ENCODE results near the gene PTPRN2. TPM values are rescaled to one million over a fixed set of nuclear protein-coding genes. Genes with fewer than 3 reads are reported as not detected.
"Not testable (repeated sequence)": the region's sequence is repeated elsewhere in the genome, so short reads cannot be mapped to it uniquely, and the experiment has no call there.

PTPRN2 gene
- total RNA-seq, 1 donor from 2014 or later: 1.8 TPM

GRCh38 chr7:157564517-157565177 is 1023.0 kb downstream of the PTPRN2 start:
- POLR2A ChIA-PET: no interaction called here

DNA sequence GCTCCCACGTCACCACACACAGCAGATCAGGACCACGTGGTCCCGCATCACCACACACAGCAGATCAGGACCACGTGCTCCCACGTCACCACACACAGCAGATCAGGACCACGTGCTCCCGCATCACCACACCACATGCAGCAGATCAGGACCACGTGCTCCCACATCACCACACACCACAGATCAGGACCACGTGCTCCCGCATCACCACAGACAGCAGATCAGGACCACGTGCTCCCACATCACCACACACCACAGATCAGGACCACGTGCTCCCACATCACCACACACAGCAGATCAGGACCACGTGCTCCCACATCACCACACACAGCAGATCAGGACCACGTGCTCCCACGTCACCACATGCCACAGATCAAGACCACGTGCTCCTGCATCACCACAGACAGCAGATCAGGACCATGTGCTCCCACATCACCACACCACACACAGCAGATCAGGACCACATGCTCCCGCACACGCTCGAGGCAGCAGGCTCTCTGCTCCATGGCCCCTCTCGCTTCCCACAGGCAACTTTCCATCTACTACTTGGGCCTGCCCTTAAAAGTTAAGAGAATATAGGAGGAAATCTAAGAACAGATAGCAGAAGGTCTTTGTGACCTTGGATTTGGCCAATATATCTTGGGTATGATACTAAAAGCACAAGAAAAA is 1024.0 kb downstream of the PTPRN2 start:
- intact Hi-C loops (cut with micrococcal nuclease); H3K4me3 Mint-ChIP-seq; CTCF ChIA-PET; H3K27ac Mint-ChIP-seq; H3K9me3 Mint-ChIP-seq; H3K36me3 Mint-ChIP-seq (ENCODE audit: low read depth); POLR2A ChIA-PET; DNase-seq; H3K27me3 Mint-ChIP-seq; ATAC-seq (ENCODE audit: low read depth): not testable (repeated sequence)
- peaks cover 18% of the 10 kb centered on the region for H3K4me1 Mint-ChIP-seq

More at GRCh38 chr7:157564517-157565177, 1023.0 kb downstream of the PTPRN2 start:
- no peaks in the 10 kb centered on the region for H3K27me3 Mint-ChIP-seq
- no peak overlapping the region for H3K27ac Mint-ChIP-seq
- no peaks in the 10 kb centered on the region for H3K9me3 Mint-ChIP-seq
- CTCF ChIA-PET: no interaction called here
- H3K4me1 Mint-ChIP-seq: peaks cover 27% of the 10 kb centered on the region
- TF ChIP-seq CTCF (IDR thresholded peaks at IDR 0.05): no peak
- H3K36me3 Mint-ChIP-seq (ENCODE audit: low read depth): peaks cover 7% of the 10 kb centered on the region
- no peak for ATAC-seq (ENCODE audit: low read depth)
- DNase-seq: no peak
- intact Hi-C loops (cut with micrococcal nuclease): no loop called here
- no peak overlapping the region for H3K4me3 Mint-ChIP-seq

DNA sequence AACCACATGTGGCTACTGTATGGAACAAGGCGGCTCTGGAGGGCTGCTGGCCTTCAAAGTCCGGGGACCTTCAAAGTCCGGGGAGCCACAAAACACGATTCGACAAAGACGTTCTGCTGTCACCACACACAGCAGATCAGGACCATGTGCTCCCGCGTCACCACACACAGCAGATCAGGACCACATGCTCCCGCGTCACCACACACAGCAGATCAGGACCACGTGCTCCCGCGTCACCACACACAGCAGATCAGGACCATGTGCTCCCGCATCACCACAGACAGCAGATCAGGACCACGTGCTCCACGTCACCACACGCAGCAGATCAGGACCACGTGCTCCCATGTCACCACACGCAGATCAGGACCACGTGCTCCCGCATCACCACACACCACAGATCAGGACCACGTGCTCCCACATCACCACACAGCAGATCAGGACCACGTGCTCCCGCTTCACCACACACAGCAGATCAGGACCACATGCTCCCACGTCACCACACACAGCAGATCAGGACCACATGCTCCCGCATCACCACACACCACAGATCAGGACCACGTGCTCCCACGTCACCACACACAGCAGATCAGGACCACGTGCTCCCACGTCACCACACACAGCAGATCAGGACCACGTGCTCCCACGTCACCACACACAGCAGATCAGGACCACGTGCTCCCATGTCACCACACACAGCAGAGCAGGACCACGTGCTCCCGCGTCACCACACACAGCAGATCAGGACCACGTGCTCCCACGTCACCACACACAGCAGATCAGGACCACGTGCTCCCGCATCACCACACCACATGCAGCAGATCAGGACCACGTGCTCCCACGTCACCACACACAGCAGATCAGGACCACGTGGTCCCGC is 1024.9 kb downstream of the PTPRN2 start:
- H3K27me3 Mint-ChIP-seq; H3K27ac Mint-ChIP-seq; ATAC-seq (ENCODE audit: low read depth); CTCF ChIA-PET; DNase-seq; POLR2A ChIA-PET; H3K9me3 Mint-ChIP-seq; H3K4me1 Mint-ChIP-seq; H3K36me3 Mint-ChIP-seq (ENCODE audit: low read depth); intact Hi-C loops (cut with micrococcal nuclease); H3K4me3 Mint-ChIP-seq: not testable (repeated sequence)

DNA sequence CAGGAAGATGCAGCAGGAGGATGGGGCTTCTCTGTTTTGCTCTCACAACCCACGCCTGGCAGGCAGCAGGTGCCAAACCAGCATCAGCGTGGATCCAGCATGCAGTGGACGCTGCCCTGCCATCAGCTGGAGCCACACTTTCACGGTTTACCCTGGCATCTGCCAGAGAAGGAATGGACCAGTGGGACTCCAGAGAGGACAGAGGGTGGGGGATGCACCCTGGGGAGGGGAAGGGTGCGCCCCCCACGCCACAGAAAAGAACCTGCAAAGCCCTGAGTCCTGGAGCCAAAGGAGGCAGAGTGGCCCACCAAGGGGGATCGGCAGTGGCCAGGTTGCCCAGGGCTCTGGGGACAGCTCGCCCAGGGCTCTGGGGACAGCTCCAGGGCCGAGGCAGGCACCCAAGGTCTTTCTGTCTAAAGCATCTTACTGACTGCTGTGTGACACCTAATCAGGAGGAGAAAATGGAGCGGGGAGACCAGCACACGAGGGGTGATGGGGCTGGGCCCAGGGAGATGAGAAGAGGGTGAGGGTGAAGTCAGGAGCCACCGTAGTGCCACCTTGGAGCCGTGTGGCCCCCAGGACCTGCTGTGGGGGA is 1025.7 kb downstream of the PTPRN2 start:
- peaks cover 4% of the 10 kb centered on the region for H3K4me1 Mint-ChIP-seq
- H3K27me3 Mint-ChIP-seq: no peaks in the 10 kb centered on the region
- ChIA-PET CTCF (no interaction called here), POLR2A (no interaction called here)
- intact Hi-C loops (cut with micrococcal nuclease): no loop called here
- no peak for TF ChIP-seq CTCF (IDR thresholded peaks at IDR 0.05)
- H3K27ac Mint-ChIP-seq: no peak overlapping the region
- no peak for ATAC-seq (ENCODE audit: low read depth)
- peaks cover 4% of the 10 kb centered on the region for H3K36me3 Mint-ChIP-seq (ENCODE audit: low read depth)
- DNase-seq: no peak
- no peaks in the 10 kb centered on the region for H3K9me3 Mint-ChIP-seq
- no peak overlapping the region for H3K4me3 Mint-ChIP-seq

DNA sequence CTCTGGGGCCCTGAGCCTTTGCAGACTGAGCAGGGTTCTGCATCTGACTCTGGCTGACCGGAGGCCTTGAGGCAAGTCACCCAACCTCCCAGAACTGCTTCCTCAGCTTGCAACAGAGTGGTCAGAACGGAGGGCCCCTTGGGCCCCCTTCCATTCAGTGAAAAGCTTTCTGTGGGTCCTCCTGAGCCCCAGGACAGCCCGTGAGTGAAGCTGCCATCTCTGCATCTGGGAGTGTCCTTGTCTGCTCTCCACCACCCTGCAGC is 1026.2 kb downstream of the PTPRN2 start:
- ChIA-PET POLR2A (no interaction called here), CTCF (no interaction called here)
- no peaks in the 10 kb centered on the region for H3K27me3 Mint-ChIP-seq
- no peak overlapping the region for H3K4me3 Mint-ChIP-seq
- H3K4me1 Mint-ChIP-seq: peaks cover 3% of the 10 kb centered on the region
- intact Hi-C loops (cut with micrococcal nuclease): no loop called here
- H3K36me3 Mint-ChIP-seq (ENCODE audit: low read depth): peaks cover 4% of the 10 kb centered on the region
- ATAC-seq (ENCODE audit: low read depth) (no peak), DNase-seq (no peak)
- H3K27ac Mint-ChIP-seq: no peak overlapping the region
- H3K9me3 Mint-ChIP-seq: no peaks in the 10 kb centered on the region
- no peak for TF ChIP-seq CTCF (IDR thresholded peaks at IDR 0.05)
